WTC11 (cell line): ENCODE measurements around the gene LIN7A.

Source experiments
- CREB1 ChIP-seq: sonication (generic); formaldehyde crosslinking; IDR thresholded peaks from 2 replicates; pipeline ENCODE4 v1.8.0; 2023; ENCODE audit warnings: mild to moderate bottlenecking, missing genetic modification reagents
- ZBTB21 ChIP-seq: sonication (generic); formaldehyde crosslinking; IDR thresholded peaks from 2 replicates; pipeline ENCODE4 v1.8.1; 2023; ENCODE audit warnings: mild to moderate bottlenecking, missing genetic modification reagents, borderline replicate concordance
- ZNF423 ChIP-seq: fragments of 250-450 bp; sonication (Bioruptor Pico); IDR thresholded peaks from 2 replicates; pipeline ENCODE4 v2.1.2; 2022; ENCODE audit warnings: mild to moderate bottlenecking, moderate library complexity
- TF ChIP-seq, protein P1 (sequence below): fragments of 200-600 bp; IDR thresholded peaks from 2 replicates; pipeline ENCODE4 v1.8.0; 2022; ENCODE audit warnings: antibody characterized with exemption

DNA sequence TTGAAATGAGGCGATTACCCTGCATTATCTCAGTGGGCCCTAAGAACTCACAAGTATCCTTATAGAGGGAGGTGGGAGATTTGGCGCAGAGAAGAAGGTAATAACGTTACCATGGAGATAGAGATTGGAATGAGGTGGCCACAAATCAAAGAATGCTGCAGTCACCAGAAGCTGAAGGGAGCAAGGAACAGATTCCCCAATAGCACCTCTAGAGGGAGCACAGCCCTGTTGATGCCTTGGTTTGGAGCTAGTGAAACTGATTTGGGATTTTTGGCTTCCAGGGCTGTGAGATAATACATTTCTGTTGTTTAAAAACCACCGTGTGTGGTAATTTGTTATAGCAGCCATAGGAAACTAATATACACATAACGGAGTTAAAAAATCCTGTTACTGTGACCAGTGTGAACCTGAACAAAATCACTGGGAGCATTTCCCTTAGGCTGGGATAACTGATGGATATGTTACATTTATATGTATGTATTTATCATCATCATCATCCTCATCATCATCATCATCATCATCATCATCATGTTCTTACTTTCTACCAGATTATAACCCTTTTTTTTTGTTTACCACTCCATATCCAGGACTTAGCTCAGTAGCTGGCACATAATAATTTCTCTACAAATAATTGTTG, 100.3 kb downstream of the LIN7A start:
- TF ChIP-seq ZBTB21 = no peak
- TF ChIP-seq, protein P1, sequence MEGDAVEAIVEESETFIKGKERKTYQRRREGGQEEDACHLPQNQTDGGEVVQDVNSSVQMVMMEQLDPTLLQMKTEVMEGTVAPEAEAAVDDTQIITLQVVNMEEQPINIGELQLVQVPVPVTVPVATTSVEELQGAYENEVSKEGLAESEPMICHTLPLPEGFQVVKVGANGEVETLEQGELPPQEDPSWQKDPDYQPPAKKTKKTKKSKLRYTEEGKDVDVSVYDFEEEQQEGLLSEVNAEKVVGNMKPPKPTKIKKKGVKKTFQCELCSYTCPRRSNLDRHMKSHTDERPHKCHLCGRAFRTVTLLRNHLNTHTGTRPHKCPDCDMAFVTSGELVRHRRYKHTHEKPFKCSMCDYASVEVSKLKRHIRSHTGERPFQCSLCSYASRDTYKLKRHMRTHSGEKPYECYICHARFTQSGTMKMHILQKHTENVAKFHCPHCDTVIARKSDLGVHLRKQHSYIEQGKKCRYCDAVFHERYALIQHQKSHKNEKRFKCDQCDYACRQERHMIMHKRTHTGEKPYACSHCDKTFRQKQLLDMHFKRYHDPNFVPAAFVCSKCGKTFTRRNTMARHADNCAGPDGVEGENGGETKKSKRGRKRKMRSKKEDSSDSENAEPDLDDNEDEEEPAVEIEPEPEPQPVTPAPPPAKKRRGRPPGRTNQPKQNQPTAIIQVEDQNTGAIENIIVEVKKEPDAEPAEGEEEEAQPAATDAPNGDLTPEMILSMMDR = peak; percentile 31
- TF ChIP-seq ZNF423 = no peak
- no peak for TF ChIP-seq CREB1
